ENCODE results near the gene PRAMEF20.
"Not testable (repeated sequence)": the region's sequence is repeated elsewhere in the genome, so short reads cannot be mapped to it uniquely, and the experiment has no call there.

Gene PRAMEF20

GRCh38 chr1:13430495-13430894 is 20.2 kb downstream of the PRAMEF20 start:
- Histone ChIP-seq H3K4me1 (ENCODE audit: insufficient read depth, low read length) (no peaks in the 10 kb centered on the region), H3K9ac (ENCODE audit: low read depth, low read length) (no peak overlapping the region), H3K4me3 (ENCODE audit: low read length) (no peak overlapping the region), H3K36me3 (ENCODE audit: insufficient read depth, low read length) (no peaks in the 10 kb centered on the region), H3K27me3 (ENCODE audit: insufficient read depth, low read length) (no peaks in the 10 kb centered on the region), H3K9me3 (ENCODE audit: insufficient read depth, low read depth, low read length) (peaks cover 63% of the 10 kb centered on the region), H3K27ac (ENCODE audit: low read depth, low read length) (no peak overlapping the region)
- 90% methylated on average over 13 of the region's 13 CpGs for WGBS

DNA sequence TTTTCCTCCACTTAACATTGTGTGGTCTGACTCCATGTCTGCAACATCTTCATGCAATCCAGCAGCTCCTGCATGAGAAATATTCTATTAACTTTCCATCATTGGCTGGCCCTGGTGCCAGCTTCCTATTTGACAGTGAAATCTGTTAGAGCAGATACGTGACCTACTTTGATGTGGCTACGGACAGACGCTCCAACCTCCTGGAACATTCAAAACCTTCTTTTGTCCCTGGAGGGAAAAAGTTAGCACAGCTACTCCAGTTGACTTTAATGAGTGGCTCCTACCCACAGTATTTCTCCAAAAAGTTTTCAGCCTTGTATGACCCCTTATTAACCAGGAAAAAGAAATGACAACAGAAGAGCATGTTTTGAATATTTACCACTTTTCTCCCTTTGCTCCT is 22.0 kb downstream of the PRAMEF20 start:
- no peaks in the 10 kb centered on the region for H3K27me3 ChIP-seq (ENCODE audit: insufficient read depth, low read length)
- H3K4me3 ChIP-seq (ENCODE audit: low read length): no peak overlapping the region
- H3K27ac ChIP-seq (ENCODE audit: low read depth, low read length): no peak overlapping the region
- no peaks in the 10 kb centered on the region for H3K36me3 ChIP-seq (ENCODE audit: insufficient read depth, low read length)
- 91% methylated on average over 3 of the region's 3 CpGs for WGBS
- H3K4me1 ChIP-seq (ENCODE audit: insufficient read depth, low read length): no peaks in the 10 kb centered on the region
- H3K9ac ChIP-seq (ENCODE audit: low read depth, low read length): no peak overlapping the region
- peaks cover 67% of the 10 kb centered on the region for H3K9me3 ChIP-seq (ENCODE audit: insufficient read depth, low read depth, low read length)

DNA sequence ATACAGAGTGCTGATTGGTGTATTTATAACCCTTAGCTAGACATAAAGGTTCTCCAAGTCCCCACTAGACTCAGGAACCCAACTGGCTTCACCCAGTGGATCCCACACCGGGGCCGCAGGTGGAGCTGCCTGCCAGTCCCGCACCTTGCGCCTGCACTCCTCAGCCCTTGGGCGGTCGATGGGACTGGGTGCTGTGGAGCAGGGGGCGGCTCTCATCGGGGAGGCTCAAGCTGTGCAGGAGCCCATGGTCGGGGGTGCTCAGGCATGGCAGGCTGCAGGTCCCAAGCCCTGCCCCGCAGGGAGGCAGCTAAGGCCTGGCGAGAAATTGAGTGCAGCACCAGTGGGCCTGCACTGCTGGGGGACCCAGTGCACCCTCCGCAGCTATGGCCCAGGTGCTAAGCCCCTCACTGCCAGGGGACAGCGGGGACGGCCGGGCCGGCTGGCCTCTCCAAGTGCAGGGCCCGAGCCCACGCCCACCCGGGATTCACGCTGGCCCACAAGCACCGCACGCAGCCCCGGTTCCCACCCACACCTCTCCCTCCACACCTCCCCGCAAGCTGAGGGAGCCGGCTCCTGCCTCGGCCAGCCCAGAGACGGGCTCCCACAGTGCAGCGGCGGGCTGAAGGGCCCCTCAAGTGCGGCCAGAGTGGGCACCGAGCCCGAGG is 23.6 kb downstream of the PRAMEF20 start:
- not testable (repeated sequence) for H3K27me3 ChIP-seq (ENCODE audit: insufficient read depth, low read length); H3K4me1 ChIP-seq (ENCODE audit: insufficient read depth, low read length); H3K27ac ChIP-seq (ENCODE audit: low read depth, low read length); H3K36me3 ChIP-seq (ENCODE audit: insufficient read depth, low read length); H3K4me3 ChIP-seq (ENCODE audit: low read length); H3K9ac ChIP-seq (ENCODE audit: low read depth, low read length)
- WGBS: 89% methylated on average over 32 of the region's 32 CpGs
- H3K9me3 ChIP-seq (ENCODE audit: insufficient read depth, low read depth, low read length): peaks cover 68% of the 10 kb centered on the region

DNA sequence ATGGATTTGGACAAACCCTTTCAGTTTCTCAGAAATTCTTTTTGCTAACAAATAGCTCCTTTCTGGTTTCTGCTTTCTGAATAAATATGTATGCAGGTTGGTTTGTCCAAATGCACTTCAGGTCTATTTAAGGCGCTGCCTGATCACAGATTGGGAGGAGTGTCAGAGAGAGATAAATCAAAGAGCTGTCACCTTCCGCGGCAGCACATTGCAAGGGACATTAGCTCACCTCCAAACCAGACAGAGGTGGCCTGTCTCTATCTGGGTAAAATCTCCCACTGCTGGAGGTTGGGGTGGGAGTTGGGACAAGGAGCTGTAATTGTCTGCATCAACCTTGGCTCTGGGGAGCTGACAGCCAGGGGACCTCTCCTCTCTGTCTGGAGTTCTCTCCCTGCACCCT is 25.2 kb downstream of the PRAMEF20 start:
- Histone ChIP-seq H3K36me3 (ENCODE audit: insufficient read depth, low read length) (no peaks in the 10 kb centered on the region), H3K4me1 (ENCODE audit: insufficient read depth, low read length) (no peaks in the 10 kb centered on the region), H3K9me3 (ENCODE audit: insufficient read depth, low read depth, low read length) (peaks cover 58% of the 10 kb centered on the region), H3K27me3 (ENCODE audit: insufficient read depth, low read length) (no peaks in the 10 kb centered on the region), H3K27ac (ENCODE audit: low read depth, low read length) (no peak overlapping the region), H3K4me3 (ENCODE audit: low read length) (no peak overlapping the region), H3K9ac (ENCODE audit: low read depth, low read length) (no peak overlapping the region)
- 79% methylated on average over 3 of the region's 3 CpGs for WGBS

DNA sequence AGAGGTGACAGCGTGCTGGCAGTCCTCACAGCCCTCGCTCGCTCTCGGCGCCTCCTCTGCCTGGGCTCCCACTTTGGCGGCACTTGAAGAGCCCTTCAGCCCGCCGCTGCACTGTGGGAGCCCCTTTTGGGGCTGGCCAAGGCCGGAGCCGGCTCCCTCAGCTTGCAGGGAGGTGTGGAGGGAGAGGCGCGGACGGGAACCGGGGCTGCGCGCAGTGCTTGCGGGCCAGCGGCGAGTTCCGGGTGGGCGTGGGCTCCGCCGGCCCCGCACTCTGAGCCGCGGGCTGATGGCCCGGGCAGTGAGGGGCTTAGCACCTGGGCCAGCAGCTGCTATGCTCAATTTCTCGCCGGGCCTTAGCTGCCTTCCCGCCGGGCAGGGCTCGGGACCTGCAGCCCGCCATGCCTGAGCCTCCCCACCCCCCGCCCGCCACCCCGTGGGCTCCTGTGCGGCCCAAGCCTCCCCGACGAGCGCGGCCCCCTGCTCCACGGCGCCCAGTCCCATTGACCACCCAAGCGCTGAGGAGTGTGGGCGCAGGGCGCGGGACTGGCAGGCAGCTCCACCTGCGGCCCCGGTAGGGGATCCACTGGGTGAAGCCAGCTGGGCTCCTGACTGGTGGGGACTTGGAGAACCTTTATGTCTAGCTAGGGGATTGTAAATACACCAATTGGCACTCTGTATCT is 29.0 kb downstream of the PRAMEF20 start:
- not testable (repeated sequence) for H3K27ac ChIP-seq (ENCODE audit: low read depth, low read length); H3K9ac ChIP-seq (ENCODE audit: low read depth, low read length); H3K27me3 ChIP-seq (ENCODE audit: insufficient read depth, low read length); H3K4me3 ChIP-seq (ENCODE audit: low read length); H3K4me1 ChIP-seq (ENCODE audit: insufficient read depth, low read length); H3K36me3 ChIP-seq (ENCODE audit: insufficient read depth, low read length)
- H3K9me3 ChIP-seq (ENCODE audit: insufficient read depth, low read depth, low read length): peaks cover 59% of the 10 kb centered on the region
- WGBS: 92% methylated on average over 49 of the region's 49 CpGs

DNA sequence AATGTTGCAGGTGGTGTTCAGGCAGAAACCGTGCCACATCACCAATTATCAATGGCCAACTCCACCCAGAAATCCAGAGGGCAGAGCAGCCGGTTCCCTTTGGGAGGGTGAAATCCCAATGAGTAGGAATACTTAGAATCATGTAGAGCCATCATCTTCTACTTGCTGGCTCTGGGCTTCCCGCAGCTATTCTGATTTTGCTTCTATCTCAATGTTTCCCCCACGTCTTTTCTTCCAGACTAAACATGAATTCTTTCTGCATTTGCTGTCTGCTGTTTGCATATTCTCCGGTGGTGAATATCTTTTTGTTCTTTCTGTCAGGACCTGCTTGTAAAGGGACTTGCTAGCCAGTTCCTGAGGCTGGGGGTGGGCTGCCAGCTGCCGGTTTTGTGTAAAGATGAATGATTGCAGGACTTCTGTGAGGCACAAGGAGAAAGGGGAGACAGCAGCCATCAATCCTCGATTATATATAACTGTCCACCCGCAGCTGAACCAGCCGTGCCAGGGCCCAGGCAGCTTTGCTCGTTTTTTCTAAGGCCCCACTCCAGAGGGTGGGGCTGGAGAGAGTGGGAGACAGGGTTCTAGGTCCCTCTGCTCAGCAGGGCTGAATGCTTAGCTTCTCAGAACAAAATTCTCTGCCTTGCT is 33.2 kb downstream of the PRAMEF20 start:
- no peak overlapping the region for H3K9ac ChIP-seq (ENCODE audit: low read depth, low read length)
- 74% methylated on average over 10 of the region's 10 CpGs for WGBS
- peaks cover 37% of the 10 kb centered on the region for H3K9me3 ChIP-seq (ENCODE audit: insufficient read depth, low read depth, low read length)
- H3K4me1 ChIP-seq (ENCODE audit: insufficient read depth, low read length): no peaks in the 10 kb centered on the region
- no peak overlapping the region for H3K27ac ChIP-seq (ENCODE audit: low read depth, low read length)
- no peaks in the 10 kb centered on the region for H3K27me3 ChIP-seq (ENCODE audit: insufficient read depth, low read length)
- no peaks in the 10 kb centered on the region for H3K36me3 ChIP-seq (ENCODE audit: insufficient read depth, low read length)
- no peak overlapping the region for H3K4me3 ChIP-seq (ENCODE audit: low read length)

- WGBS: 69% methylated on average over 7 of the region's 7 CpGs
- H3K36me3 ChIP-seq (ENCODE audit: insufficient read depth, low read length): no peaks in the 10 kb centered on the region
- H3K4me3 ChIP-seq (ENCODE audit: low read length): no peak overlapping the region
These were observed 40.0 kb downstream of the PRAMEF20 start for GRCh38 chr1:13450204-13450603.

GRCh38 chr1:13451399-13451965 is 41.2 kb downstream of the PRAMEF20 start:
- H3K36me3 ChIP-seq (ENCODE audit: insufficient read depth, low read length): no peaks in the 10 kb centered on the region
- H3K9me3 ChIP-seq (ENCODE audit: insufficient read depth, low read depth, low read length): peaks cover 40% of the 10 kb centered on the region
- WGBS: 82% methylated on average over 6 of the region's 6 CpGs
- no peak overlapping the region for H3K4me3 ChIP-seq (ENCODE audit: low read length)
- no peaks in the 10 kb centered on the region for H3K4me1 ChIP-seq (ENCODE audit: insufficient read depth, low read length)
- H3K27me3 ChIP-seq (ENCODE audit: insufficient read depth, low read length): no peaks in the 10 kb centered on the region
- no peak overlapping the region for H3K9ac ChIP-seq (ENCODE audit: low read depth, low read length)
- H3K27ac ChIP-seq (ENCODE audit: low read depth, low read length): no peak overlapping the region

More at GRCh38 chr1:13450204-13450603, 40.0 kb downstream of the PRAMEF20 start:
- no peak overlapping the region for H3K27ac ChIP-seq (ENCODE audit: low read depth, low read length)
- no peaks in the 10 kb centered on the region for H3K4me1 ChIP-seq (ENCODE audit: insufficient read depth, low read length)
- no peaks in the 10 kb centered on the region for H3K27me3 ChIP-seq (ENCODE audit: insufficient read depth, low read length)
- H3K9ac ChIP-seq (ENCODE audit: low read depth, low read length): no peak overlapping the region
- peaks cover 42% of the 10 kb centered on the region for H3K9me3 ChIP-seq (ENCODE audit: insufficient read depth, low read depth, low read length)

DNA sequence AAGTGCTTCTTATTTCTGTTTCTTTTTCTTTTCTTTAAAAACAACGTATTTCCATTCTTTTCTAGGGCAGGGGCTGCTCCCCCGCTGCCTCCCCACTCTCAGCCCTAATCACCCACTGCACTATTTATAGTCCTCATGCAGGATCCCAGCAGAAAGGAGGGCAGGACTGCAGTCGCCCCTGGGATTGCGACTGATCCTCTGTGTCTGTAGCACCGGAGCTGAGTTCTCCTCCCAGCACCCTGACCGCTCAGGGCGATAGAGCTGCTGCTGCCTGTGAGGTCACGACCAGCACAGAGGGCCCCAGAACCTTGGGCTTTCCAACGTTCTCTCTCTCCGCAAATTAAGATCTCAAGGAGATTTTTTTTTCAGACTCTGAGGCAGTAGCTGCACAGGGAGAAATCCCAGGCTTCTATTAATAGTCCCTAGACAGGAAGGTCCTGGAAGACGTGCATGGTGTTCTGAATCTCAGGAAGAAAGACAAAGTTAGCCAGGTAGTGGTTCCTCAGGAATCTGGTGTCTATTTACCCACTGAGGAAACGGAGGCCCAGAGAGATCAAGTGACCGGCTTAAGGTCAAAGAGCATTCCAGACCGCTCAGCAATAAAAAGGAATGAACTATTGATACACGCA is 46.8 kb downstream of the PRAMEF20 start:
- Histone ChIP-seq H3K36me3 (ENCODE audit: insufficient read depth, low read length) (no peaks in the 10 kb centered on the region), H3K27me3 (ENCODE audit: insufficient read depth, low read length) (no peaks in the 10 kb centered on the region), H3K9me3 (ENCODE audit: insufficient read depth, low read depth, low read length) (peaks cover 32% of the 10 kb centered on the region), H3K27ac (ENCODE audit: low read depth, low read length) (no peak overlapping the region), H3K4me3 (ENCODE audit: low read length) (no peak overlapping the region), H3K9ac (ENCODE audit: low read depth, low read length) (no peak overlapping the region), H3K4me1 (ENCODE audit: insufficient read depth, low read length) (no peaks in the 10 kb centered on the region)
- WGBS: 78% methylated on average over 15 of the region's 15 CpGs

DNA sequence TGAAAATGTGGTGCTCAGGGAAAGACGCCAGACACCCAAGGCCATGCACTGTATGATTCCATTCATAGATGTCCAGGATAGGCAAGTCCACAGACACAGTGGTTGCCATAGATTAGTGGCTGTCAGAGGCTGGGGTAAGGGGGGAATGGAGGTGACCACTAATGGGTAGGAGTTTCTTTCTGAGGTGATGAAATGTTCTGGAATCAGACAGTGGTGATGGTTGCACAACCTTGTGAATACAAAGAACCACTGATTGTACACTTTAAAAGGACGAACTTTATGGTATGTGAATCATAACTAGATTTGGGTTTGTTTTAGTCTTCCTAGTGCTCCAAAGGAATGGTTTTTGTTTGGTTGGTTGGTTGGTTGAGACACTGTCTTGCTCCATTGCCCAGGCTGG is 51.7 kb downstream of the PRAMEF20 start:
- Histone ChIP-seq H3K27ac (ENCODE audit: low read depth, low read length) (no peak overlapping the region), H3K36me3 (ENCODE audit: insufficient read depth, low read length) (no peaks in the 10 kb centered on the region), H3K9me3 (ENCODE audit: insufficient read depth, low read depth, low read length) (peaks cover 16% of the 10 kb centered on the region; the same call in 1 of the 2 replicates), H3K4me3 (ENCODE audit: low read length) (no peak overlapping the region), H3K4me1 (ENCODE audit: insufficient read depth, low read length) (no peaks in the 10 kb centered on the region), H3K27me3 (ENCODE audit: insufficient read depth, low read length) (no peaks in the 10 kb centered on the region), H3K9ac (ENCODE audit: low read depth, low read length) (no peak overlapping the region)
- 91% methylated on average over 2 of the region's 2 CpGs for WGBS

DNA sequence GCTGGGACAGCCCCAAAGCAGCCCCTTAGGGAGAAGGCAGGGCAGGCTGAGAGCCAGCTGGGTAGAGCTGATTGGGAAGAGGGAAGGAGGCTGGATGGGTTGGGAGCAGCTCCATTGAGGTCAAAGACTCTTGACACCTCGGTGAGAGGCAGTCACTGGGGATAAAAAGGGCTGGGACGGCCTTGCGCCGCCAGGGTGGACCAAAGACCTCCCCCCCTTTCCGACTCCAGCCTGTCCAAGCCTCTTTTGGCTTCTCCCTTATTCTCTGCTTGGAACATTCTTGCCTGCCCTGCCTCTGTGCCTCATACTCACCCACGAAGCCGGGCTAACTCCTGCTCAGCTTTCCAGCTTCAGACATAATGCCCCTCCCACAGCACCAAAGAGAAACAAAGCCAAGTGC is 52.4 kb downstream of the PRAMEF20 start:
- peaks cover 16% of the 10 kb centered on the region; the same call in 1 of the 2 replicates for H3K9me3 ChIP-seq (ENCODE audit: insufficient read depth, low read depth, low read length)
- H3K27me3 ChIP-seq (ENCODE audit: insufficient read depth, low read length): no peaks in the 10 kb centered on the region
- 82% methylated on average over 7 of the region's 7 CpGs for WGBS
- H3K36me3 ChIP-seq (ENCODE audit: insufficient read depth, low read length): no peaks in the 10 kb centered on the region
- no peaks in the 10 kb centered on the region for H3K4me1 ChIP-seq (ENCODE audit: insufficient read depth, low read length)
- H3K4me3 ChIP-seq (ENCODE audit: low read length): no peak overlapping the region
- H3K27ac ChIP-seq (ENCODE audit: low read depth, low read length): no peak overlapping the region
- no peak overlapping the region for H3K9ac ChIP-seq (ENCODE audit: low read depth, low read length)

All from HUES64 (cell line).